LNCAP (cell line): ENCODE results near the gene SPEN.
"Not testable (repeated sequence)": the region's sequence is repeated elsewhere in the genome, so short reads cannot be mapped to it uniquely, and the experiment has no call there.

Source experiments
- TF ChIP-seq, protein P1 (sequence below): fragments of 450-650 bp; IDR thresholded peaks from 2 replicates; pipeline ENCODE4 v1.5.1; 2017; ENCODE audit warnings: mild to moderate bottlenecking

SPEN gene

GRCh38 chr1:15804060-15804459 lies 43.4 kb upstream of the SPEN start:
- TF ChIP-seq, protein P1, sequence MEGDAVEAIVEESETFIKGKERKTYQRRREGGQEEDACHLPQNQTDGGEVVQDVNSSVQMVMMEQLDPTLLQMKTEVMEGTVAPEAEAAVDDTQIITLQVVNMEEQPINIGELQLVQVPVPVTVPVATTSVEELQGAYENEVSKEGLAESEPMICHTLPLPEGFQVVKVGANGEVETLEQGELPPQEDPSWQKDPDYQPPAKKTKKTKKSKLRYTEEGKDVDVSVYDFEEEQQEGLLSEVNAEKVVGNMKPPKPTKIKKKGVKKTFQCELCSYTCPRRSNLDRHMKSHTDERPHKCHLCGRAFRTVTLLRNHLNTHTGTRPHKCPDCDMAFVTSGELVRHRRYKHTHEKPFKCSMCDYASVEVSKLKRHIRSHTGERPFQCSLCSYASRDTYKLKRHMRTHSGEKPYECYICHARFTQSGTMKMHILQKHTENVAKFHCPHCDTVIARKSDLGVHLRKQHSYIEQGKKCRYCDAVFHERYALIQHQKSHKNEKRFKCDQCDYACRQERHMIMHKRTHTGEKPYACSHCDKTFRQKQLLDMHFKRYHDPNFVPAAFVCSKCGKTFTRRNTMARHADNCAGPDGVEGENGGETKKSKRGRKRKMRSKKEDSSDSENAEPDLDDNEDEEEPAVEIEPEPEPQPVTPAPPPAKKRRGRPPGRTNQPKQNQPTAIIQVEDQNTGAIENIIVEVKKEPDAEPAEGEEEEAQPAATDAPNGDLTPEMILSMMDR: no peak

- TF ChIP-seq, protein P1: no peak
Observed at GRCh38 chr1:15807121-15807520, 40.4 kb upstream of the SPEN start.

DNA sequence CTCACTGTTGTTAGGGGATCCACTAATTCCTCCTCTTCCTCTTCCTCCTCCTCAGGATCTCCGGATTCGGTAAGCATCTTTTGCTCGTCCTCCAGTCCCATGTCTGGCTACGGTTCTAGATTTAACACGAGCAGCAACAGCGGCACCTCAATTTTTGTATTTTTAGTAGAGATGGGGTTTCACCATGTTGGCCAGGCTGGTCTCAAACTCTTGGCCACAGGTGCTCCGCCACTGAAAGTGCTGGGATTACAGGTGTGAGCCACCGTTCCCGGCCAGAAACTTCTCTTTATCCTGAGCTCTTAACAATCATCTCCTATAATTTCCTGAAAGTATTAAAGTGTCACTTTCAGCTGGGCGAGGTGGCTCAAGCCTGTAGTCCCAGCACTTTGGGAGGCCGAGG lies 40.0 kb upstream of the SPEN start, which contains the start of gene UQCRHL:
UQCRHL (minus strand) TSS at position 101 of the 400 bp plus-strand sequence; CDS start at position 101, 0 bp downstream.
- TF ChIP-seq, protein P1: not testable (repeated sequence)

- TF ChIP-seq, protein P1: no peak
Observed at GRCh38 chr1:15808955-15809354, 38.6 kb upstream of the SPEN start.

- TF ChIP-seq, protein P1: no peak
Observed at GRCh38 chr1:15810073-15810472, 37.4 kb upstream of the SPEN start.

DNA sequence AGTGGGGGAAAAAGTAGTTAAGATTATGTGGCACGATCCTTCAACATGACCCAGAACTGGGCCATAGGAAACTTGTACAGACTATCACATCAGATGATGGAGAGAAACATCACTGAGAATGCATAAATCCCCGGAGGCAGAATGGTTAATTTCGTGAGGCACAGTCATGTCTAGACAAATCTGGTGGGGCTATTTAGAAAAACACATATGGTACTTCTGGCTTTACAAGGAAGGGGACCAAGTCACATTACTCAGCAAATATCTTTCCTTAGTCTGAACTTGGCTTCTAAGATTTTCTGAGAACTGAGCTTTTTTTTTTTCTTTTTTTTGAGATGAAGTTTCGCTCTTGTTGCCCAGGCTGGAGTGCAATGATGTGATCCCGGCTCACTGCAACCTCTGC lies 30.8 kb upstream of the SPEN start:
- TF ChIP-seq, protein P1: no peak

DNA sequence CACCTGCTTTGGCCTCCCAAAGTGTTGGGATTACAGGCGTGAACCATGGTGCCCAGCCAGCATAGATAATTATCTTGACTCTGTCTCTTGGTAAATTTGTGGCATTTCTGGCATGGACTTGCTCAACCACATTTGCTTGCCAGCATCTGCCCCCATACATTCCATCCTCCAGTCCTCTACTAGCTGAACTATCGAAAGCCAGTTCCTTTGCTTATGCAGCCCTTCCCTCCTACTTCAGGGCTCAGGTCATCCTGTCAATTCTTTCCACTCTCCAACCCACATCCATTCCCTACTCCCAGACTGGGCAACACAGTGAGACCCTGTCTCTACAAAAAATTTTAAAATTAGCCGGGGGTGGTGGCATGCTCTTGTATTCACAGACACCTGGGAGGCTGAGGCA lies 27.0 kb upstream of the SPEN start:
- TF ChIP-seq, protein P1: no peak

DNA sequence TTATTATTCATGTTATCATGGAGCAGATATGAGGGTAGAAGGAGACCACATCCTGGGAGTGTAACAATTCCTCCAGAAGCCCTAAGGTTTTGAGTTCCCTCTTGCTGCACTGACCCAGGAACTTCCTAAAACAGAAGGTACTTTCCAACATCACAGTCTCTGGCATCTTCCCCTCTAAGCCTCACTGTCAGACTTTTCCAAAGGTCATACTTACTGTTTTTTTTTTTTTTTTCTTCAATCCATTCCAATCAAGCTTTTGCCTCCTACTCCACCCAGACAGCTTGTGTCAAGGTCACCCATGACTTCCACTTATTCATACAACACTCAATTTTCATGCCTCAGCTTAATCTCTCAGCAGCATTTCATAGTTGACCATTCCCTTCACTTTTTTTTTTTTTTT lies 21.7 kb upstream of the SPEN start:
- TF ChIP-seq, protein P1: no peak
